ENCODE results near the gene CYB561D2. TPM values are rescaled to one million over a fixed set of nuclear protein-coding genes. Genes with fewer than 3 reads are reported as not detected.

CYB561D2 gene
- total and polyA plus RNA-seq, 2 of the 13 experiments (the other 11 are each of a cell fraction or from before 2014, with no cell fraction given) = 11.1 to 17.2 TPM

DNA sequence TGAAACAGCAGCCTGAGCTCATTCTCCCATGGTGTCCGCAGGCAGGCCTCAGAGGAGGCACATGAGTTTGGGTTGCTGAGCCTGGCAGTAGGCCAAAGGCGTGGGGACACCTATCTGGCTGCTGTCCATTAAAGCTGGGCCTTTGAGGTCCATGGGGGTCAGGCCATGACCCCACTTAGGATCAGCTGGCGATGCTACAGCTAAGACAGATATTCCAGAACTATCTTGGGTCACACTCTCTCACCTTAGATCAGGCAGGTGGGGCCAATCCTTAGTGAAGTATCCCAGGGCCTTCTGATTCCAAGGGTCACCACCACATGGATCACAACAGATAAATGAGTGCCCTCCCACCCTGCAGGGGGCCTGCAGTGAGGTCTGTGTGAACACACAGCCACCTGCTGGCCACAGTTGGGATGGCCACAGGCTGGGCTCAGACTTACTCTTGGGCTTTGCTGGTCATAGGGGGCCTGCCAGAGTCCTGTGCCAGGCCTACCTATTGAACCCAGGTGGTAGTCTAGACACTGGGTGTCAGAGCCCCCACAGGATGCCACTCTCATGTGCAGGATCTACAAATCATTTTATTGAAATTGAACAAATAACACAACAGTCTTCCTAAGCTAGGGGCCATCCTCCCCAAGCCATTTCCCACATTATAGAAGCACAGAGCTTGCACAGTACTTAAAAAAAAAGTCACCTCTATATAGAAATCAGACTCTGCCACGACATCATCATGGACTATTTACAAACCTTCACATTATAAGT is 26.1 kb upstream of the CYB561D2 start (continued):
- TF ChIP-seq ZNF772 (CRISPR knock-in tag; IDR thresholded peaks at IDR 0.05) (no peak), ZNF619 (CRISPR knock-in tag; IDR thresholded peaks at IDR 0.05) (no peak; the same call in 1 of the 2 replicates), PAX8 (CRISPR knock-in tag; IDR thresholded peaks at IDR 0.05; ENCODE audit: borderline replicate concordance) (no peak), ATF7-NPFF (CRISPR knock-in tag; IDR thresholded peaks at IDR 0.05; ENCODE audit: low read depth) (no peak), MED13 (CRISPR knock-in tag; IDR thresholded peaks at IDR 0.05) (no peak), ZNF589 (CRISPR knock-in tag; conservative IDR thresholded peaks at IDR 0.05) (no peak), ZNF724P (CRISPR knock-in tag; IDR thresholded peaks at IDR 0.05; ENCODE audit: borderline replicate concordance) (no peak), ZC3H4 (CRISPR knock-in tag; IDR thresholded peaks at IDR 0.05; ENCODE audit: borderline replicate concordance) (no peak), ZNF33B (CRISPR knock-in tag; IDR thresholded peaks at IDR 0.05) (no peak), ZNF563 (CRISPR knock-in tag; IDR thresholded peaks at IDR 0.05) (no peak)
- TF ChIP-seq, protein P1, sequence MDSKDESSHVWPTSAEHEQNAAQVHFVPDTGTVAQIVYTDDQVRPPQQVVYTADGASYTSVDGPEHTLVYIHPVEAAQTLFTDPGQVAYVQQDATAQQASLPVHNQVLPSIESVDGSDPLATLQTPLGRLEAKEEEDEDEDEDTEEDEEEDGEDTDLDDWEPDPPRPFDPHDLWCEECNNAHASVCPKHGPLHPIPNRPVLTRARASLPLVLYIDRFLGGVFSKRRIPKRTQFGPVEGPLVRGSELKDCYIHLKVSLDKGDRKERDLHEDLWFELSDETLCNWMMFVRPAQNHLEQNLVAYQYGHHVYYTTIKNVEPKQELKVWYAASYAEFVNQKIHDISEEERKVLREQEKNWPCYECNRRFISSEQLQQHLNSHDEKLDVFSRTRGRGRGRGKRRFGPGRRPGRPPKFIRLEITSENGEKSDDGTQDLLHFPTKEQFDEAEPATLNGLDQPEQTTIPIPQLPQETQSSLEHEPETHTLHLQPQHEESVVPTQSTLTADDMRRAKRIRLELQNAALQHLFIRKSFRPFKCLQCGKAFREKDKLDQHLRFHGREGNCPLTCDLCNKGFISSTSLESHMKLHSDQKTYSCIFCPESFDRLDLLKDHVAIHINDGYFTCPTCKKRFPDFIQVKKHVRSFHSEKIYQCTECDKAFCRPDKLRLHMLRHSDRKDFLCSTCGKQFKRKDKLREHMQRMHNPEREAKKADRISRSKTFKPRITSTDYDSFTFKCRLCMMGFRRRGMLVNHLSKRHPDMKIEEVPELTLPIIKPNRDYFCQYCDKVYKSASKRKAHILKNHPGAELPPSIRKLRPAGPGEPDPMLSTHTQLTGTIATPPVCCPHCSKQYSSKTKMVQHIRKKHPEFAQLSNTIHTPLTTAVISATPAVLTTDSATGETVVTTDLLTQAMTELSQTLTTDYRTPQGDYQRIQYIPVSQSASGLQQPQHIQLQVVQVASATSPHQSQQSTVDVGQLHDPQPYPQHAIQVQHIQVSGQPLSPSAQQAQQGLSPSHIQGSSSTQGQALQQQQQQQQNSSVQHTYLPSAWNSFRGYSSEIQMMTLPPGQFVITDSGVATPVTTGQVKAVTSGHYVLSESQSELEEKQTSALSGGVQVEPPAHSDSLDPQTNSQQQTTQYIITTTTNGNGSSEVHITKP (CRISPR knock-in tag; IDR thresholded peaks at IDR 0.05; ENCODE audit: low read depth) = 0 out of 2 replicates have a peak, but pooled peaks have one; percentile 76
- TF ChIP-seq, protein P2, sequence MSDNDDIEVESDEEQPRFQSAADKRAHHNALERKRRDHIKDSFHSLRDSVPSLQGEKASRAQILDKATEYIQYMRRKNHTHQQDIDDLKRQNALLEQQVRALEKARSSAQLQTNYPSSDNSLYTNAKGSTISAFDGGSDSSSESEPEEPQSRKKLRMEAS (IDR thresholded peaks at IDR 0.05) = peak; percentile 70
- TF ChIP-seq, protein P3, sequence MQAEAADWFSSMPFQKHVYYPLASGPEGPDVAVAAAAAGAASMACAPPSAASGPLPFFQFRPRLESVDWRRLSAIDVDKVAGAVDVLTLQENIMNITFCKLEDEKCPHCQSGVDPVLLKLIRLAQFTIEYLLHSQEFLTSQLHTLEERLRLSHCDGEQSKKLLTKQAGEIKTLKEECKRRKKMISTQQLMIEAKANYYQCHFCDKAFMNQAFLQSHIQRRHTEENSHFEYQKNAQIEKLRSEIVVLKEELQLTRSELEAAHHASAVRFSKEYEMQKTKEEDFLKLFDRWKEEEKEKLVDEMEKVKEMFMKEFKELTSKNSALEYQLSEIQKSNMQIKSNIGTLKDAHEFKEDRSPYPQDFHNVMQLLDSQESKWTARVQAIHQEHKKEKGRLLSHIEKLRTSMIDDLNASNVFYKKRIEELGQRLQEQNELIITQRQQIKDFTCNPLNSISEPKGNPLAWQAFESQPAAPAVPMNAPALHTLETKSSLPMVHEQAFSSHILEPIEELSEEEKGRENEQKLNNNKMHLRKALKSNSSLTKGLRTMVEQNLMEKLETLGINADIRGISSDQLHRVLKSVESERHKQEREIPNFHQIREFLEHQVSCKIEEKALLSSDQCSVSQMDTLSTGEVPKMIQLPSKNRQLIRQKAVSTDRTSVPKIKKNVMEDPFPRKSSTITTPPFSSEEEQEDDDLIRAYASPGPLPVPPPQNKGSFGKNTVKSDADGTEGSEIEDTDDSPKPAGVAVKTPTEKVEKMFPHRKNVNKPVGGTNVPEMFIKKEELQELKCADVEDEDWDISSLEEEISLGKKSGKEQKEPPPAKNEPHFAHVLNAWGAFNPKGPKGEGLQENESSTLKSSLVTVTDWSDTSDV (CRISPR knock-in tag; IDR thresholded peaks at IDR 0.05) = no peak
- TF ChIP-seq, protein P4, sequence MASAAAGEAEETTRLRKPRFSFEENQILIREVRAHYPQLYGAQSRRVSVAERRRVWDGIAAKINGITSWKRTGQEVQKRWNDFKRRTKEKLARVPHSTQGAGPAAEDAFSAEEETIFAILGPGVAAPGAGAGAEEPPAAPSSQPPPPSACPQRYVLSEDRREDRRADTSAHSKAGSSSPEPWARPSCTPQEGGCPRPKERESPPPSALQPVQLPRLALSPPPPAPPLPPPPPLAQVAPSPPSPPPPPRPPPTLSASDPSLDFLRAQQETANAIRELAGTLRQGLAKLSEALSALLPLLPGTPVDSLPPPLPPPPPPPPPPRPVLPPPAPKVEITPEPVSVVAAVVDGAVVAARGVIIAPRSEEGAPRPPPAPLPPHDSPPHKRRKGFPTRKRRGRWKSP (CRISPR knock-in tag; IDR thresholded peaks at IDR 0.05) = no peak
- TF ChIP-seq, protein P5, sequence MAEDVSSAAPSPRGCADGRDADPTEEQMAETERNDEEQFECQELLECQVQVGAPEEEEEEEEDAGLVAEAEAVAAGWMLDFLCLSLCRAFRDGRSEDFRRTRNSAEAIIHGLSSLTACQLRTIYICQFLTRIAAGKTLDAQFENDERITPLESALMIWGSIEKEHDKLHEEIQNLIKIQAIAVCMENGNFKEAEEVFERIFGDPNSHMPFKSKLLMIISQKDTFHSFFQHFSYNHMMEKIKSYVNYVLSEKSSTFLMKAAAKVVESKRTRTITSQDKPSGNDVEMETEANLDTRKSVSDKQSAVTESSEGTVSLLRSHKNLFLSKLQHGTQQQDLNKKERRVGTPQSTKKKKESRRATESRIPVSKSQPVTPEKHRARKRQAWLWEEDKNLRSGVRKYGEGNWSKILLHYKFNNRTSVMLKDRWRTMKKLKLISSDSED (CRISPR knock-in tag; IDR thresholded peaks at IDR 0.05) = no peak
- TF ChIP-seq, protein P6, sequence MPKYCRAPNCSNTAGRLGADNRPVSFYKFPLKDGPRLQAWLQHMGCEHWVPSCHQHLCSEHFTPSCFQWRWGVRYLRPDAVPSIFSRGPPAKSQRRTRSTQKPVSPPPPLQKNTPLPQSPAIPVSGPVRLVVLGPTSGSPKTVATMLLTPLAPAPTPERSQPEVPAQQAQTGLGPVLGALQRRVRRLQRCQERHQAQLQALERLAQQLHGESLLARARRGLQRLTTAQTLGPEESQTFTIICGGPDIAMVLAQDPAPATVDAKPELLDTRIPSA (CRISPR knock-in tag; IDR thresholded peaks at IDR 0.05; ENCODE audit: borderline replicate concordance) = no peak
